Astrocyte of the hippocampus (primary cell): ENCODE data around the gene ZDHHC3.
A peak's percentile ranks its signal among the peaks of the same experiment; 100 is the strongest.

Source experiments
- DNase-seq: peaks from one replicate; pipeline ENCODE4 v3.0.0; 2011; ENCODE audit warnings: low read depth, low spot score

The ZDHHC3 gene

GRCh38 chr3:44926921-44927320, 49.1 kb downstream of the ZDHHC3 start:
- DNase-seq = no peak

DNA sequence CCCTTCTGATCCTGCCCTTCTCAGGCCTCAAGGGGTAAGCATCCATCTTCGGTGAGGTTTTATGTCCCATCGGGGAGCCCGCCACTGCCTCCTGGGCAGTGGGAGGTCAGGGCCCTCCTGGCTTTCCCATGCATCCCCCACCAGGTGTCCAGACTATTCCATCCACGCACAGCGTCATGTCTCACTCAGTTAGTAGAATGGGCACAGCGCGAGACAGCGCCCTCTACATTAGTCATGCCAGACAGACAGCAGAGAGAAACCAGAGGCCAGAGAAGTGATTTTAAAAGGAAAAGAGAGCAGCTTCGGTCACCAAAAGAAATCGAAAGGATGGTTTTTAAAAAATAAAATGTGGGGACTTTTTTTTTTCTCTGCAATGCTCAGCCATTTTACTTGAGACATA, 49.8 kb downstream of the ZDHHC3 start:
- DNase-seq = no peak

DNA sequence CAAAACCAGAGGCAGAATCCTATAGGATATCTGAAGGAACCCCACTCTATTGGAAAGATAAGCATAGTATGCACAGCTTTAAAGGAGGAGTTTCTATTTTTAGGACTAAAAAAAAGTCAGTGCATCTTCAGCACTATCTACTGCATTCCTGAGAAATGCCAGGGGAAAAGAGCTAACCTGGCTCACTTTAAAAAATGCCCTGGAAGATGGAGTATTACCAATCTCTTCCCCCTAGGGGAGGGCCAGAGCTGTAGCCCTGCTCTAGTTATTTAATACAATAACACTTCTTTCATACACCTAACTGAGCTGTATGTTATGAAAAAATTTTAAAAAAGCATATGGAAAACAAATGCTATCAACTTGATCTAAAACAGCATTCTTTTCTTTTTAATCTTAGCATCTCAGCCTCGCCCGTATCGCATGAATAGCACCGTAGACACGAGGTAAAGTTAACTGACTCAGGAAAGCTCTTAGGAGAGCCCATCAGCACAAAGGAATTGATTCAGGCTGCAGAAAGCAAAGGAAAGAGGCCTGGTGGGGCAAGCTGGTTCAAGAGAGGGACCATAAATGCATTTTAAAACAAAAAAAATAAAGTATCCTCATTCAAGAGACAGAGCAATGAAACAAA, 51.4 kb downstream of the ZDHHC3 start:
- no peak for DNase-seq

- DNase-seq = peak; percentile 37
Measured at GRCh38 chr3:44923632-44924456, 52.1 kb downstream of the ZDHHC3 start.

DNA sequence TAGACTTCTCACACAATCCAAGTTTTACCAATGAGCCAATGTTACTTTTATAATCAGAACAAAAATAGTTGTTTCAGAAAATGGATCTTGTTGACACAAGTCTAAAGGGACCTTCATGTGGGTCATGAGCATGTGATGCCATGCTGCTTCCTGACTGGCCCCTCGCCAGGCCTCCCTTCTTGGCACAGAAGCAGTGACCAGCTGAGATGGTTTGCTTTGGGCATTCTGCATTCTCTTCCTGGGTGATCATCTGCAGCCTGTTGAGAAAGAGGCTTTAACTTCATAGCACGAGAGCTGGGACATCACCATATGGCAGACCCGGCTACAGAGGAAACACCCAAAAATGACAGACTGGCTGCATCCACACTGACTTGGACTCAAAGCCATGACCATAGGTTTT, 55.9 kb downstream of the ZDHHC3 start:
- no peak for DNase-seq

GRCh38 chr3:44918581-44918980, 57.4 kb downstream of the ZDHHC3 start:
- DNase-seq = no peak

- no peak for DNase-seq
Measured at GRCh38 chr3:44918087-44918486, 57.9 kb downstream of the ZDHHC3 start.

GRCh38 chr3:44915702-44916438, 60.1 kb downstream of the ZDHHC3 start:
- no peak for DNase-seq

DNA sequence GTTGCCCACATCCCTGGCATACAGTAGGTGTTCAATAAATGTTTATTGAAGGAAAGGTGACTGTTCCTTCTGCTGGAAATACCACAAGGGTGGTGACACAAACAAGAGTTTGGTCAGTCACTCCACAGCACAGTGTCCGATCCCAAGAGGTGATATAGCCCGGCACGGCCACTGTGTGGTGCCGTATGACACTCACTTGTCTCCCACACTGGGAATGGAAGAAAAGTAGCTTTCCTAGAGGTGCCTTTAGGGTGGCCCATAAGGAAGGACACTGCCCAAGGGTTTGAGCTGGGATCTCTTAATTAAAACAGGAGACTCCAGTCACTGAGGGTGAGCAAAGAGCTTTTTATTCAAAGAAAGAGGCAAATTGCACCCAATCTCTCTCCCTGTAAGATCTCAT, 61.0 kb downstream of the ZDHHC3 start:
- DNase-seq = no peak

- peak; percentile 79 for DNase-seq
Measured at GRCh38 chr3:44913868-44914468, 62.0 kb downstream of the ZDHHC3 start.

DNA sequence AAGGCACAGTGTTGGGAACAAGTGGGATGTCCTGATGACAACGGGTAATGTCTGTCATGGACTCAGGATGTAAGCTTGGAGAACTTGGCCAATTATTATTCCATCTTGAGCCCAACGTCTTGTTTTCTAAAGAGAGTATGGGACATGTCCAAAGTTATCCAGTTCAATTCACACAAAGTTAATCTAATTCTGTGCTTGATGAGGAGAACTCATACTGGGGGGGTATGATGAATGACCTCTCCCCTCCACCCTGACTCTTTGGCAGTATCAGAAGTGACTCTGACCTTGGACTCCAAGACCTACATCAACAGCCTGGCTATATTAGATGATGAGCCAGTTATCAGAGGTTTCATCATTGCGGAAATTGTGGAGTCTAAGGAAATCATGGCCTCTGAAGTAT, 65.3 kb downstream of the ZDHHC3 start:
- DNase-seq = no peak

GRCh38 chr3:44909063-44909462, 66.9 kb downstream of the ZDHHC3 start:
- DNase-seq = no peak

DNA sequence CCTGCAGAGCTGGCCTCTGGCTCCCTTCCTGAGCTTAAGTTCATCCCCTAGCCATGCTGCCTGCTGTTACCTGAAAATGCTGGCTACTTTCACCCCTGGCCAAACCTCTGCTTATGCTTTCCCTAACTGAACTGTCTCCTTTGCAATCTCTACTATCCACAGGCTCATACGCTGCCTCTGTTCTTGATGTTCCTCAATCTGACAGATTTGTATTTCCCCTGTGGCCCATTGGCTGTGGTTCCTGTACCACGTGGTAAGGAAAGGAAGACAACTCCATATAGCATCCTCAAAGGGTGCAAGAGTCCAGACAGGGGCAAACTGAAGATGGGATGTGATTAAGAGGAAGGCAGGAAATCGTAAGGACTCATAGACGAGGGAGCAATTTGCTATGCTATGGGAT, 68.4 kb downstream of the ZDHHC3 start:
- DNase-seq = no peak

DNA sequence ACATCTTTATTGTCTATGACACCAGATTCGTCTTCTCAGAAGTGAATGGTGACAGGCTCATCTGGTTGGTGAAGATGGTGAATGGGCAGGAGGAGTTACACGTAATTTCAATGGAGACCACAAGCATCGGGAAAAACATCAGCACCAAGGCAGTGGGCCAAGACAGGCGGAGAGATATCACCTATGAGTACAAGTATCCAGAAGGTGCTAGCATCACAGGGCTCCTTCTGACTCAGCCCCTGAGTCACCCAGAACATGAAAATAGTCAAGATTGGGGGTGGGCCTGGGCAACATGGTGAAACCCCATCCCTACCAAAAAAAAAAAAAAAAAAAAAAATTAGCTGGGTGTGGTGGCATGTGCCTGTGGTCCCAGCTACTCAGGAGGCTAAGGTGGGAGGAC, 69.0 kb downstream of the ZDHHC3 start:
- no peak for DNase-seq

DNA sequence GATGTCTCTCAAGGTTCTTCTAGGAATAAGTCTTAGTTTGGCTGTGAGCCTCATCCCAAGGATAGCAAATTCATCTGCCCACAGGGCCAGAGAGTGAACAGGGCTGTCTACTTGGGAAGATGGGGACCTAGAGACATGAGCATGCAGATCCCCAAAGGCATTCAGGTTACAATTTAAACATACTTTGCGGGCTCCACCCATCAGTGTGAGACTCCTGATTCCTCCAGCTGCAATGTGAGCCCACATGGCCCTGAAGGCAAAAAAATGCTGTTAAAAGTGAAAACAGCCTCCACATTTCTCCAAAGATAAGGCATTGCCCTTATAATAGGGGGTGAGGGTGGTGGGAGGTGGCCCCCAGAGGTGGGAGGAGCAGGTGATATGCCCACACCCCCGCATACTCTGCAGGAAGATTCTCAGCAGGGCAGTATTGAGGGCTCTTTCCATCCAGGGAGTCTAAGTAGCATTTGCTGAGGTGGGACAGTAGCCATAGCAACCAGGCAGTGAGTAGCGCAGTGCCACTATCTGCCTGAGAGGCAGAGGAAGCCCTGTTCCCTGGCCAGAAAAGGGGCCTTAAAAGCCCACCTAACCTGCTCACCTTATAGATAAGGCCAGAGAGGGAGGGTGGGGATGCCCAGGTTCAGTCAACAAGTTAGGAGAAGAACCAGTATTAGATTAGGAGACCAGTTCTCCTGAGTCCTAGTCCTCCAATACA, 70.4 kb downstream of the ZDHHC3 start:
- DNase-seq = no peak

- no peak for DNase-seq
Measured at GRCh38 chr3:44903751-44904150, 72.2 kb downstream of the ZDHHC3 start.

DNA sequence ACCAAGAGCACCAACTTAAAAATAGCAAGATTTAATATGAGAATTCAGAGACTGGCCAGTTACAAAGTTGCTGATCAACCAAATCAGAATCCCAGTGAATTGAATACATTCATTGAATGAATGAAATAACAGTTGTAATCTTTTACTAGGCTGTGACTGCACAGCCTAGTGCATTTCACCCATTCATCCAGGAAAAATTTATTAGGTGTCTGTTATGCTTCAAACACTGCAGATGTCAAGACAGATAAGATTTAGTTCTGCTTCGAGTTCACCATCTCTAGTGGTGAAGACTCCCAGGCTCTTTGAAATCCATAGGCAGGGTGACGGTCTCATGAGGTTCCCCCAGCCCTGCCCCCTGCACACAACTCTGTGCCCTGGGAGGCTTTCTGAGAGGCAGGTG, 72.7 kb downstream of the ZDHHC3 start:
- DNase-seq = no peak

DNA sequence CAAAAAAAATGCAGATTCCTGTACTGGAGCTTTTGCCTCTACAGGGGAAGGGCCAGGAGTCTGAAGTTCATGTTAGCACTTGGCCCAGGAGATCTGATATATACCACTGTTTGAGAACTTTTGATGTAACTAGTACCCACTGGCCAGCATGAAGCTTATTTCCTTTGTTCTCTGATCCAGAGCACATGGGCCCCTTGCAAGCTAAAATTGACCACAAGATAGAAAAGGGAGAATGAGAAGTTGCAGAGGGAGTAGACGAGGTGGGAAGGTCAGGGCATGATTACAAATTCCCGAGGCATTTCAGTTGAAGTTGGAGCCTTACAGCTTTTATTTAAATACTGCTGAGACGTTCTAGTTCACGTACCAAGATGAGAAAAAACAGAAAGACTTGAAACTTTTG, 73.3 kb downstream of the ZDHHC3 start:
- no peak for DNase-seq

DNA sequence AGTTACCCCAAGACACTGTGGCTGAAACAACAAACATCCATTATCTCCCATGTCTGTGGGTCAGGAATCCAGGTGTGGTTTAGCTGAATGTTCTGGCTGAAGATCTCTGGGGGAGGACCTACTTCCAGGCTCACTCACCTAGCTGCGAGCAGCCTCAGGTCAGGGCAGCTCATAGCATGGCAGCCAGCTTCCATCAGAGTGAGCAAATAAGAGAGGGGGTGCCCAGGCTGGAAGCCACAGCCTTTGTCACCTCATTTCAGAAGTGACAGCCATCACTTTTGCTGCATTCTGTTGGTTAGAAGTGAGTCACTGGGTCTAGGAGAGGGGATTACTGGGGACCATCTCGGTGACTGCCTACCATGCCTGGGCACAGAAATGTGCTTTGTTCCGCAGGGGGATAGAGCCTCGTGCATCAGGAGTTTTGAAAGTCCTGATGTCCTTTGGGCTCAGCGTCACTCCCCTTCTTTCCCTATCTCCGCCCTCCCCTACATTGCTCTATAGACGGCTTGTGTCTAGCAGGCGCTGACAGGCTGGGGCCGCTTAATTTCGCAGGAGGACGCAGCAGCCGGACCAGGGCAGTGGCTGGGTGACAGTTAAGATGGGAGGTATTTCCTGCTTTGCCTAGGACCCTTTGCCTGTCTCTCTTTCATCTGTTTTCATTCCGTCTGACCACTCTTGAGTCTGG, 76.1 kb downstream of the ZDHHC3 start:
- DNase-seq = no peak

GRCh38 chr3:44896440-44896839, 79.5 kb downstream of the ZDHHC3 start:
- no peak for DNase-seq

DNA sequence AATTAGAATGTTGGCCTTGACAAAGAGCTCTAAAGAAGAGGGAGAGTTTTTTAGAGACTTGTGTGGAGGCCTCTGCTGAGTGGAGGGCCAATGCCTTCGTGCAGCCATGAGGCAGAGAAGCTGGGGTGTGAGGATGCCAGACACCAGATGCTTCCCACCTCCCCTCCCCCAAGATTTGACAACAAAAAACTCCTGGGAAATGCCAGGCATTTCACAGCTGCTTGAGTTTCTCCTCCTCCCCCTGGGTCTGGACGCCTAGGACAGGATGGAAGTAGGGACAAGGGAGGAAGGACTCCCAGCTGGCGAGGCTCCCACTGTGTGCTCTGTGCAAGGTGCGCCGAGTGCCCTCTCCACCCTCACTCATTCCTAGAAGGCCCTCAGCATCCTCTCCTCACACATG, 81.5 kb downstream of the ZDHHC3 start:
- DNase-seq = no peak
